HEK293T (cell line): Measurements from ENCODE around the gene CFAP97D2.

ENCODE experiments used
- BHLHE40 ChIP-seq: fragments of 450-650 bp; IDR thresholded peaks from 2 replicates; pipeline ENCODE4 v1.6.1; 2016; ENCODE audit warnings: mild to moderate bottlenecking, moderate library complexity, borderline replicate concordance
- CTBP1 ChIP-seq: fragments of 450-650 bp; IDR thresholded peaks from 2 replicates; pipeline ENCODE4 v1.6.1; 2016; ENCODE audit warnings: borderline replicate concordance
- ELF4 ChIP-seq: fragments of 450-650 bp; IDR thresholded peaks from 2 replicates; pipeline ENCODE4 v1.6.1; 2017; ENCODE audit warnings: antibody characterized with exemption
- FOXA1 ChIP-seq: fragments of 450-650 bp; IDR thresholded peaks from 2 replicates; pipeline ENCODE4 v1.6.1; 2016; ENCODE audit warnings: mild to moderate bottlenecking
- FOXK2 ChIP-seq: fragments of 450-650 bp; IDR thresholded peaks from 2 replicates; pipeline ENCODE4 v1.6.1; 2016; ENCODE audit warnings: mild to moderate bottlenecking
- FOXM1 ChIP-seq: fragments of 450-650 bp; IDR thresholded peaks from 2 replicates; pipeline ENCODE4 v1.6.1; 2017; ENCODE audit warnings: mild to moderate bottlenecking, borderline replicate concordance
- LEF1 ChIP-seq: fragments of 450-650 bp; IDR thresholded peaks from 2 replicates; pipeline ENCODE4 v1.6.1; 2017; ENCODE audit warnings: mild to moderate bottlenecking, borderline replicate concordance
- PKNOX1 ChIP-seq: fragments of 450-650 bp; IDR thresholded peaks from 2 replicates; pipeline ENCODE4 v1.6.1; 2016
- SP1 ChIP-seq: fragments of 450-650 bp; IDR thresholded peaks from 2 replicates; pipeline ENCODE4 v1.6.1; 2017
- SUZ12 ChIP-seq: fragments of 450-650 bp; IDR thresholded peaks from 2 replicates; pipeline ENCODE4 v1.6.1; 2016; ENCODE audit warnings: mild to moderate bottlenecking

- TF ChIP-seq FOXM1 (no peak), LEF1 (no peak), FOXK2 (no peak), PKNOX1 (no peak), SP1 (no peak), SUZ12 (no peak), CTBP1 (no peak), ELF4 (no peak), BHLHE40 (no peak), FOXA1 (no peak)
Measured at GRCh38 chr13:114256547-114256946, 77.5 kb downstream of the CFAP97D2 start.
